Activated naive CD4-positive, alpha-beta T cell treated with anti-CD3 and anti-CD28 coated beads, Interleukin-2, amount 50 U/mL, for 24 hours (primary cell): ENCODE results near the gene SPRY4.
"Not testable (repeated sequence)": the region's sequence is repeated elsewhere in the genome, so short reads cannot be mapped to it uniquely, and the experiment has no call there.

Experiments
- H3K27ac Mint-ChIP-seq: one replicate; pipeline ENCODE4 v1.8.0; 2021; ENCODE audit warnings: mild to moderate bottlenecking, mixed read lengths
- H3K27me3 Mint-ChIP-seq: one replicate; pipeline ENCODE4 v1.8.0; 2021; ENCODE audit warnings: mixed read lengths
- H3K36me3 Mint-ChIP-seq: one replicate; pipeline ENCODE4 v1.8.0; 2021; ENCODE audit warnings: mixed read lengths
- H3K4me1 Mint-ChIP-seq: one replicate; pipeline ENCODE4 v1.8.0; 2021; ENCODE audit warnings: mixed read lengths
- H3K4me3 Mint-ChIP-seq: one replicate; pipeline ENCODE4 v1.8.0; 2021; ENCODE audit warnings: mild to moderate bottlenecking, mixed read lengths
- H3K9me3 Mint-ChIP-seq: one replicate; pipeline ENCODE4 v1.8.0; 2021; ENCODE audit warnings: mixed read lengths

SPRY4 gene

GRCh38 chr5:142278627-142279026, 46.2 kb downstream of the SPRY4 start:
- H3K36me3 Mint-ChIP-seq: no peaks in the 10 kb centered on the region
- H3K27me3 Mint-ChIP-seq: no peaks in the 10 kb centered on the region
- no peaks in the 10 kb centered on the region for H3K9me3 Mint-ChIP-seq
- H3K4me1 Mint-ChIP-seq: no peaks in the 10 kb centered on the region
- H3K27ac Mint-ChIP-seq: no peak overlapping the region
- H3K4me3 Mint-ChIP-seq: no peak overlapping the region

GRCh38 chr5:142277796-142278195, 47.0 kb downstream of the SPRY4 start:
- H3K9me3 Mint-ChIP-seq: no peaks in the 10 kb centered on the region
- no peaks in the 10 kb centered on the region for H3K36me3 Mint-ChIP-seq
- no peaks in the 10 kb centered on the region for H3K27me3 Mint-ChIP-seq
- H3K4me3 Mint-ChIP-seq: no peak overlapping the region
- no peak overlapping the region for H3K27ac Mint-ChIP-seq
- no peaks in the 10 kb centered on the region for H3K4me1 Mint-ChIP-seq

- Mint-ChIP-seq H3K4me3 (no peak overlapping the region), H3K36me3 (no peaks in the 10 kb centered on the region), H3K27ac (no peak overlapping the region), H3K9me3 (no peaks in the 10 kb centered on the region), H3K27me3 (no peaks in the 10 kb centered on the region), H3K4me1 (no peaks in the 10 kb centered on the region)
Measured at GRCh38 chr5:142276517-142276916, 48.3 kb downstream of the SPRY4 start.

GRCh38 chr5:142275496-142275895, 49.3 kb downstream of the SPRY4 start:
- no peaks in the 10 kb centered on the region for H3K9me3 Mint-ChIP-seq
- H3K4me3 Mint-ChIP-seq: no peak overlapping the region
- H3K36me3 Mint-ChIP-seq: no peaks in the 10 kb centered on the region
- H3K4me1 Mint-ChIP-seq: no peaks in the 10 kb centered on the region
- no peaks in the 10 kb centered on the region for H3K27me3 Mint-ChIP-seq
- no peak overlapping the region for H3K27ac Mint-ChIP-seq

GRCh38 chr5:142272596-142272995, 52.2 kb downstream of the SPRY4 start:
- not testable (repeated sequence) for H3K4me1 Mint-ChIP-seq, H3K9me3 Mint-ChIP-seq, H3K36me3 Mint-ChIP-seq, H3K27me3 Mint-ChIP-seq, H3K27ac Mint-ChIP-seq, H3K4me3 Mint-ChIP-seq

- H3K27ac Mint-ChIP-seq, H3K27me3 Mint-ChIP-seq: not testable (repeated sequence)
Measured at GRCh38 chr5:142264084-142264483, 60.7 kb downstream of the SPRY4 start.

GRCh38 chr5:142263346-142263745, 61.5 kb downstream of the SPRY4 start:
- no peak overlapping the region for H3K4me3 Mint-ChIP-seq
- H3K27ac Mint-ChIP-seq: no peak overlapping the region
- H3K27me3 Mint-ChIP-seq: no peaks in the 10 kb centered on the region
- H3K4me1 Mint-ChIP-seq: no peaks in the 10 kb centered on the region
- H3K9me3 Mint-ChIP-seq: peaks cover 5% of the 10 kb centered on the region
- no peaks in the 10 kb centered on the region for H3K36me3 Mint-ChIP-seq

More at GRCh38 chr5:142264084-142264483, 60.7 kb downstream of the SPRY4 start:
- not testable (repeated sequence) for H3K9me3 Mint-ChIP-seq, H3K4me1 Mint-ChIP-seq, H3K4me3 Mint-ChIP-seq, H3K36me3 Mint-ChIP-seq

- Mint-ChIP-seq H3K4me3 (no peak overlapping the region), H3K9me3 (peaks cover 5% of the 10 kb centered on the region), H3K36me3 (no peaks in the 10 kb centered on the region), H3K4me1 (no peaks in the 10 kb centered on the region), H3K27ac (no peak overlapping the region), H3K27me3 (no peaks in the 10 kb centered on the region)
Measured at GRCh38 chr5:142262683-142263082, 62.1 kb downstream of the SPRY4 start.
